GM21528 (cell line): ENCODE results near the gene CD59.
"Not testable (repeated sequence)": the region's sequence is repeated elsewhere in the genome, so short reads cannot be mapped to it uniquely, and the experiment has no call there.

Source experiments
- ATAC-seq: cut with Tn5 transposase; IDR thresholded peaks from one replicate; pipeline ENCODE4 v1.9.1; 2021; ENCODE audit warnings: mild to moderate bottlenecking, moderate library complexity; ENCODE audit not compliant: unreplicated experiment, low FRiP score

Gene CD59

DNA sequence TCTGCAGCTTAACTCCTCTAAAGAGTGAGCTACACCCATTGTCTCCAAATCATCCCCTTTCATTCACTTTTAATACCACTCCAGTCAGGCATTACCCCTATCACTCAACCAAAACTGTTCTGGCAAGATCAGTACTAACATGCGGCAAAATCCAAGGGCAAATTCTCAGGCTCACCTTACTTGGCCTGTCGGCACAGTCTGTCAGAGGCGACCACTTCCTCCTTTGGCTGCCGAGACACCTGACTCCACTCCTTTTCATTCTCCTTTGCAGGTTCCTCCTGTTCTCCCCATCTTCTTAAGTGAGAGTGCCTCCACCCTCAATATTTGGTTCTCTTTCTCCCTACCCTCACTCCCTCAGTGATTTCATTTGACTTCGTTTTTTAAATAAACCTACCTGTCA is 39.8 kb downstream of the CD59 start:
- ATAC-seq, result no peak

DNA sequence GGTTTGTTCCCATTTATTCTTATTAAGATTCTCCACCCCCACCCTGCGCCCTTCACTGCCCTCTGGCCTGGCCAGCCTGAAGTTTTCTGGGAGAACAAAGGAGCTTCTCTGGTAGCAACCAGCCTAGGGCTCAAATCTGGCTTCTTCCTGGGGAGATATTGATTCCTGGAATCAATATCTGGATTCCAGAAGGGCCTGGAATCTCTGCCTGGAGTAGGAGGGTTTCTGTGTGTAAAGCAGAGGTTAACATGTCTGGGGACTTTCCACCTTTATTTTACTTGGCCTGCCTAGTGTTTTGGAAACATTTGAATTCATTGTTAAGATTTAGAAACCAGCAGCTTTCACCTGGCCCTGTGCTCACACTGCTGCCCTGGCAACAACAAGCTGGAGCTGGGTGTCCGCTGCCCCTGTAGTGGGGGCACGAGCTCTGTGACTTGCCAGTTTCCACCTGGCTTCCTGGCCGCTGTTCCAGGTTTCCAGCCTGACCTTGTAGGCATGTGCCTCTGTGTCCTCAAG is 41.1 kb downstream of the CD59 start:
- no peak for ATAC-seq

DNA sequence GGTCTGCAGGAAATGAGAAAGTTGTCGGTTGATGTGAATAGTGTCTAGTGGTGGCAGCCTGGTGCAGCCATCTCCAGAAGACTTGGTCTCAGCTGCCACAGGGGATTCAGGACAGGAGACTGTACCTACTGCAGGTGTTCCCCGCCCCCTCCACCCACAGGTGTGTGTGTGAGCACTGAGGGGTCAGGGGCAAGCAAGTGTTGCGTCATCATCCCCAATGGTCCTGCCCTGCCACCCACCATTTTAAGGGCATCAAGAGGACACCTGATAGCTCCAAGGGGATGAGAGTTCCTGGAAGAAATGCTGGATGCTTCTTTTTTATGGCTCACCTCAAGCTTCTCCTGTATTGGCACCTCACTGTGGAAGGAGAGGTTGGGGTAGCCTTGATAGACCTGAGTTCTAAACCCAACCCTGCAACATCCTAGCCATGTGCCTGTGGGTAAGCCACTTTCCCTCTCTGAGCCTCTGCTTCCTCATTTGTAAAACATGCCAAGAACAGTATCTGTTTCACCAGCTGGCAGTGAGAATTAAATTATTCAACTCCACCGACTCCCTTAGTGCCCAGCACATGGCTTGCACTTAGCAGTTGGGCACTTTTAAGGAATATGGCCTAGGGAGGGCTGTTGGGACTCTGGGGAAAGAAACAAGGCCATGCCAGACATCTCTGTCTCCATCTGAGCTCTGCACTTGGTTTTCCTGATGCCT is 41.7 kb downstream of the CD59 start:
- no peak for ATAC-seq

DNA sequence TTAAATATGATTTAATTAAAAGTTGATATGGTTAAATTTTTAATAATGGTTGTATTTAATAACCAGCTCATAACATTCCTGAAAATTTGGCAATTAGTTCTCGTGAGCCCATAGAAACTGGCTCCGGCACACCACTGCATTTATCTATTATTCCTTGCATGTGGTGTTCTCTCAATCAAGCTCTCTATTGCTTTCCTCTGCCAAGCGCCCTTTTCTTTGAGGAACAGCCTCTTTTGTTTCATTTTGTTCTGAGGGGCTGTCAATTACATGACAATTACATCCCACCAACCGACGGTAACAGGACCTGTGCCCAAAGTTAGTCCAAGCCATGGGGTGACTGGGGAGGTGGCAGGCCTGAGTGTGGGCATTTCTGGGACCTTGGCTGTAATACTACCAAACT is 43.7 kb downstream of the CD59 start:
- no peak for ATAC-seq

DNA sequence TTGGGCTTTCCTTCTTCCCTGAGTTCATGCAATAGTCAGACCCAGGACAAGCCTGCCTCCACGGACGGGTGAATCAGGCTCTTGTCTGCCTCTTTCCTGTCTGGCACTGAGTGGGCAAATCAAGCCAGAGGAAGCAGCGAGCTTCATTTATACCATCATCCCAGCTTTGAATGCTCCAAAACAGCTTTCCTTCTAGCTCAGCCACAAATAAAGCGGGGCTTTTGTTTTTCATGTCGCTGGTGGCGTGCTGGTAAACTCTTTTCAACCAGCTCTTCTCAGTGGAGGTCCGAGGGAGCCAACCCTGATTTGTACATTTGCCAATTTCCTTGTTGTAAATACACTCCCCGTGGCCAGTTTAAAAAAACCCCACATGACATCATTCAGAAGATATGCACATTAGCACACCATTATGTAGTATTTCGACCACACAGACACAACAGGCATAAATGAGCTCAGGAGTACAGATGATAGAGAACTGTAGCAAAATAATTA is 44.2 kb downstream of the CD59 start:
- no peak for ATAC-seq

DNA sequence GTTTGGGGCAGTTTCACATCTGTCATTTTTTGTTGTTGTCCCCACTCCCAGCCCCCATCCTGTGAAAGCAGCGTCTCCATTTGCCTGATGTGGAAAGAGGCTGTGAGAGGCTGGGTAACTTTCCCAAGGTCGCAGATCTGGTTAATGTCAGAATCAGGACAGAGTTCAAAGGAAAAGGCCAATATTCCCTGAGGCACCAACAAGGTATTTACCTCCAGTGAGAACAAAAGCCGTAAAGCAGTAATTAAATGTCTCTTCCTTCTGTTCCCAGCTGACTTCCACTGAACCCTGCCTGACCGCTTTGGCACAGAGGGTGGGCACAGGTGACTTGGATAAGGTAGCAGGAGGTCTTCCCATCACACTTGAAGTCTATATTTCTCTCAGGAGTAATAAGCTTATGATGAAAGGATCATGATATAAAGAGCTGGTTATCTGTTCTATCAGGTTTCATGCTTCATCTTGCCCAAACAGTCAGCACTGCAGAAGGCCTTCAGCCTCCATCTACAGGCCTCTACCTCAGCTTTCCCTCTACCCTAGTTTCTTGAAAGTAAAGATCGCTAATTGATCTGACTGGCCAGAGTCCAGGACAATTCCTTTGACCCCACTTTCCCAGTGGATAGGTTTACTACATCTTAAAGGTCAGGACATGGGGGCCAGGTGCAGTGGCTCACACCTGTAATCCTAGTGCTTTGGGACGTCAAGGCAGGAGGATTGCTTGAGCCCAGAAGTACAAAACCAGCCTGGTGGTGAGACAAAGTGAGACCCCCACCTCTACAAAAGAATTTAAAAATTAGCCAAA is 45.0 kb downstream of the CD59 start:
- ATAC-seq, result no peak

DNA sequence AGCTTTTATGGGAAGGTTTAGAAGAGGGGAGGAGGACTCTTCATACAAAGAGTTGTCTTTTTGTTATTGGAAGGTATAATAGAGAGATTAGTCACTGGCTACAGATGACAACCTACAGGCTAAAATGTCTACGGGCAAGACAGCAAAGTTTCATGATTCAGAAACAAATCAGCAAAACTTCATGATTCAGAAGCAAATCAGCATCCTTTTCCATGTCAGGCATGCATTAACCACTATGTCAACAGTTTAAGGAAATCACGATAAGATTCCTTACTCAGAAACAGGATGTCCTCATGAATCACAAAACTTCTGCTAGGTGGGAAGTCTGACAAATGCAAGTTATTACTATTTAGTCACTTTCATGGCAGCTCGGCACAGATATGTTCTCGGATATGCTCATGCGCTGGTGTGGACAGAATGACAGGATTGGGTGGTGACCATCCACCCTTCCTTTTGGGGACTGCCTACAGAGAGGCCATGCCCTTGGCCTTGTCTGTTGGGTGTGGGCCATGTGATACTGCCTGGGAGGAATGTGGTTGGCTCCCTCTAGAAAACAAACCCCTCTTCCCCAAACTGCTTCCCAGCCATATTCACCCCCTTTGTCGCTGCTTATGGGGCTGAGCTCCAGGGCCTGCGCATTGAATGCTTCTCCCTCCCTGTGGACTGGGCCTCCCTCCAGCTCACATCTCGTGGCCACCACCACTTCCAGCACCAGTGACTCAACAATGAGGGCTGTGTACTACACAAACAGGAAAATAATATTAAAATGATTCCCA is 45.7 kb downstream of the CD59 start:
- no peak for ATAC-seq

DNA sequence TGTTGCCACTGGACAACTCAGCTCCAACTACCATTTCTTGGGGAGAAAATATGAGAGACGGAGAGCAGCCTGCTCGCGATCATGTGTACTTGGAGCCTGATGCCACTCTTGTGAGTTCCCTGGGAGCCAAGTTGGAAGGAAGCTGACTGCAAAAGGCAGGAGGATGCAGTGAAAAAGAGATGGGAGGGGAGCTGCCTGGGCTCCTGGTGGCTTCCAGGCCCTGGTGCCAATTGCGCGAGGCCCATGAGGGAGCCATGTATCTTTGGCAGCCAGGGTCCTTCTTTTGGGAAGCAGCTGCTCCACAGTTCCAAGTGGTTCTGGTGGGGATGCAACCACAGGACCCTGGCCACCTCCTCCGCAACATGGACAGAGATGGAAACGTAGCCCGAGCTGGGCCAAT is 46.7 kb downstream of the CD59 start:
- ATAC-seq, result no peak

DNA sequence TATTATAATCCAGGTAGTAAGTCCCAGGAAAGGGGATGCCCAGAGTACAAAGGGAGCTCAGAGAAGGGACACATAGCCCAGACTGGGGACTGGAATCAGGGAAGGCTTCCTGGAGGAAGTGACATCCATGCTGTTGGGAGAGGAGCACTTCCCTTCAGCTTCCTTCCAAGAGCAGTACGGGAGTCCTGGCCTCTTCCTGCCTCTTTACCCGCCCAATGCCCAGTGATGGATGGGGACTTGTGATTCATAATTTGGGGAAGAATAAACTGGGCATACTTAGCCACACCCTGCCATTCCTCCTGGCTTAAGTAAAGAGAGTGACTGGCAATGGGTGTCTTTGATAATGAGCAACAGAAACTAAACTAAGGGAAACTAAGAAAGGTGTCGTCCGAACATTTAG is 47.1 kb downstream of the CD59 start:
- ATAC-seq, result no peak

DNA sequence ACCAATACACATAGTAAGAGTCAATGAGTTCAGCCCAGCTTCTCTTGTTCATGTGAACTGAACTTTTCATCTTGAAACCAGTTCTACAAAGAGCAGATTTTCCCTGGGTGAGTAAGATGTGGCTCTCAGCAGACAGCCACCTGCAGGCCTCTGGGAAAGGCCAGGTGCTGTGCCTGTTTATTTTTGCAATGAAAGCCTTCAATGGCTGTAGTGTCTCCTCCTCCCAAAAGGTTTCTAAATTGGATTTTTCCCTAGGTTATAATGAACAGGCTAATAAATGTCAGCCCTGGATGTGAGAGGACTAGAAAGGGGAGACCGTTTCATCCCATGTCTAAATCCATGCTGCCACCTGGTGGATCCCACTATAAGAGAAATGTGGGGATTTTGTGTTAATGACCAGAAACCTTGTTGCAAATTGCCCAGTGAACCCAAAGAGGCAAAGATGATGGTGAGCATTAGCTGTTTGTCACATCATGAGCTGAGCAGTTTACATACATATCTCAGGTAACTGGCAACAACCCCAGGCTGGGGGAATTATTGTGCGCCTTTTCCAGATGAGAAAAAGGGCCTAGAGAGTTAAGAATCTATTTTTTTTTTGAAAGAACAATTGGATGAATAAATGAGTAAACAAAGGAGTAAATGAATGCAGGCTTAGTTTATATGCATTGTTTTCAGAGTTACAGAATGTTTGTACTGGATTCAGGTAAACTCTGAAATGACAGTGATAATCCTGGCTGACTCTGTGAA is 48.3 kb downstream of the CD59 start:
- no peak for ATAC-seq

DNA sequence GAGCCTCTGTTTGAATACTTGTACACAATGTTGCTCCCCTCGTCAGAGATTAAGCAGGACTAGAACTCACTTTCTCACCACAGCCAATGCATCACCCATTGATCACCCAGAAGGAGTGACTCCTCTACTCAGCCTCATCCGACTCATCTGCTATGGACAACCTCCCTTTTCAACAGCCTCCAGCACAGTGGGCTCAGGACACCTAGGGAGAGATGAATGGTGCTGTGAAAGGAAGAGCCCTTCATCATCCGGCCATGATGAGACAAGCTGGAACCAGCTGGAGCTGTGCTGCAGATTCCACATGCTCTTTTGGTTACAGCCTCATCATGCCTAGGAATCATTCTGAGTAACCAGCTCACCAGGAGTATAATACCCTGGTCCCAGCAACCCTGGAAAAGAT is 51.1 kb downstream of the CD59 start:
- no peak for ATAC-seq

DNA sequence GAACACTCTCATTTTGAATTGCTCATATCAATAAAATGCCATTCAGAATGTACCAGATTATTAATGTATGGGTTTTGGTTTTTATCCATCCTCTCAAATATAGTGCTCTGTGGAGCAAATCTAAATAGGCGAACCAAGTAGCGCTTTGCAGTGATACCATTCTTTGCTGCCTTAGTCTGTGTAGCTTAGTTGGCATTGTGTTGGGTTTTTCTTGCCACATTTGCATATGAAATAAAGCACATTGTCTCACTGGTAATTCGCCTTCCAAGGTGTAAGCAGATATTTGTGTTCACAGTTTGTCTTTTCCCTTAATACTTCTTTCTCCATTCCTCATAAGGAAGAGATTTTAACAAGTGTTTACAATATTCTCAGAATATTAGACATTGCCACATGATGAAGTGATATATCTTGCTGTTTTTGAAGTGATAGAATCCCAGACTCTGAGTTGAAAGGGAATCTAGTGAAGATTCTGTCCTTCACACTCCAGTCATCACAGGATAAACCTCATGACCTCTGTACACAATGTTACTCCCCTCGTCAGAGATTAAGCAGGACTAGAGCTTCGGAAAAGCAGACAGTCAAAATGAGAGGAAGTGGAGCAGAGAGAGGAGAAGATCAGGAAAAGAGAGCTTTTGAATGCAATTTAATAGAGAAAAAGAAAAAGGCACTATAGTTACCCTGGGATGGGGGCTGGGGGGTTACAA is 52.1 kb downstream of the CD59 start:
- no peak for ATAC-seq

DNA sequence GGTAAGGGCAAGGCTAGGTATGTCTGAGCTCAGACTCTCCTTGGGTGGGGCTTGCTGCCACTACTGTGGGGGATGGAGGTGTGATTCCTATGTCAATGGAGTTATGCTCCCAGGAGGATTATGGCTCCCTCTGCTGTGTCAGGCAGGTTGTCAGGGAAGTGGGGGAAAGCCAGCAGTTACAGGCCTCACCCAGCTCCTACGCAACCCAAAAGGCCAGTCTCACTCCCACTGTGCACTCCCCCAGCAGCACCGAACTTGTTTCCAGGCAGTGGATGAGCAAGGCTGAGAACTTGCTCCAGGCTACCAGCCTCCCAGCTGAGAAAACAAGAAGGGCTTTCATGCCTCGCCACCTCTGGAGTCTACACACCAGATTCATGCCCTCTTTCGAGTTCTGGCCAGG is 53.8 kb downstream of the CD59 start:
- ATAC-seq, result no peak

DNA sequence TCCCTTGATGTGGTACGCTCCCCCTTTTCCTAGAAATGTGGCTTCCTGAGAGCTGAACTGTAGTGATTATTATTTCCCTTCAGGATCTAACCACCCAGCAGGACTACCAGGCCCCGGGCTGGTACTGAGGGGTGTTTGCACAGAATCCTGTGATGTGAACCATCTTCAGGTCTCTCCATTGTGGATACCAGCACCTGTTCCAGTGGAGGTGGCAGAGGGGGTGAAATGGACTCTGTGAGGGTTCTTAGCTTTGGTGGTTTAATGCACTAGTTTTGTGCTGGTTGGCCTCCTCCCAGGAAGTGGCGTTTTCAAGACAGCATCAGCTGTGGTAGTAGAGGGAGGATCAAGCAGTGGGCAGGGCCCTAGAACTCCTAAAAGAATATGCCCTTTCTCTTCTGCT is 54.2 kb downstream of the CD59 start:
- ATAC-seq, result no peak

DNA sequence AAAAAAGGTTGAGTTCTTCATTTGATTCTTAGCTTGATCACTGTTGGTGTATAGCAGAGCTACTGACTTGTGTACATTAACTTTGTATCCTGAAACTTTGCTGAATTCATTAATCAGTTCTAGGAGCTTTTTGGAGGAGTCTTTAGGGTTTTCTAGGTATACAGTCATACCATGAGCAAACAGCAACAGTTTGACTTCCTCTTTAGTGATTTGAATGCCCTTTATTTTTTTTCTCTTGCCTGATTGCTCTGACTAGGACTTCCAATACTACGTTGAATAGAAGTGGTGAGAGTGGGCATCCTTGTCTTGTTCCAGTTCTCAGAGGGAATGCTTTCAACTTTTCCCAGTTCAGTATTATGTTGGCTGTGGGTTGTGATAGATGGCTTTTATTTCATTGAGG is 57.6 kb downstream of the CD59 start:
- ATAC-seq, result not testable (repeated sequence)

DNA sequence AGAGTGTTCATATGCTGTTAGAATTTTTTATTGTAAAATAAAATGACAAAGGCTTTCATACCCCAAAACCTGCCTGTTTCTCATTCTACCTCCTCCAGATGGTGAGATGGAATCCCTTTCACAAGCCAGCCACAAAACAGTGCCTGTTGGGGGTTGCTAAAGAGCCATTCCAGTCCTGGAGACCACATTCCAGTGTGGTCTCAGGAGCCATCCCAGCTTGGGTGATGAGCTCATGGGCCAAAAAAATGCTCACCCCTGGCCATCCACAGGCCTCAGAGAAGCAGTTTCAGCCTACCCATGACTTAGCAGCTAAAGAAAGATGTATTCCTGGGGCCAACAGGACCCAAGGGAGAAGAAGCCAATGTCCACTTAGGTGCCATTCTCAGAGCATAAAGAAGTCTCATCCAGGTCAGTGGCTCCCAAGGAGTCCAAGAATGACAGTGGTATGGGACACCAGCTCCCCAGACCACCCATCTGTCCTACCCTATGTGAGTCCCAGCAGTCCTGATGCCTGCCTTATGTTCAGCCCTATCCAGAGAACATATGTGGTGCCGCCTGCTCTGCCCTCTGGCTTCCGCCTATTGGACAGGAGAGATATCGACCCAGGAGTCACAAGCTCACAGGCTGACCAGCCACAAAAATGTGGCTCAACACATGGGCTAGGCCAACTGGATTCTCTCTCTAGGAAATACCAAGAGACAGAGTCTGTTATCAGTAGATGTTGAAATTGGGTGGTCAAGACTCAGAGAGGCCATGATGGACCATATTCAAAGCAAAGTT is 62.0 kb downstream of the CD59 start:
- no peak for ATAC-seq

DNA sequence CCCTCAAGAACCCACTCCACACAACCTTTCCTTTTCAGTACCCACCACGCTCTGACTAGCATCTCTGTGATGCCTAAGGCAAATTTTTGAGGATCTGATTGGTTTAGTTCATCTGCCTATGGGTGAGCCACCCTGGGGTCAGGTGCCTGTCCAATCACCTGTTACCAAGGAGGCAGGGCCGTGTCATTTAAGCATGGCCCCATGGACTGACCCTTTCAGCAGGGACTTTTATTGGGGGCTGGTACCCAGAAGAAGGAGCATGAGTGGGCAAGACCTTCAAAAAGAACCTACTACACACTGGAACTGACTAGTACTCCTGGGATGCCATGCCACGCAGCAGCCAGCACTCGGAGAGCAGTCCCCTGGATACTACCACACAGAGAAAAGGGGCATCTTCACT is 64.0 kb downstream of the CD59 start:
- ATAC-seq, result no peak

DNA sequence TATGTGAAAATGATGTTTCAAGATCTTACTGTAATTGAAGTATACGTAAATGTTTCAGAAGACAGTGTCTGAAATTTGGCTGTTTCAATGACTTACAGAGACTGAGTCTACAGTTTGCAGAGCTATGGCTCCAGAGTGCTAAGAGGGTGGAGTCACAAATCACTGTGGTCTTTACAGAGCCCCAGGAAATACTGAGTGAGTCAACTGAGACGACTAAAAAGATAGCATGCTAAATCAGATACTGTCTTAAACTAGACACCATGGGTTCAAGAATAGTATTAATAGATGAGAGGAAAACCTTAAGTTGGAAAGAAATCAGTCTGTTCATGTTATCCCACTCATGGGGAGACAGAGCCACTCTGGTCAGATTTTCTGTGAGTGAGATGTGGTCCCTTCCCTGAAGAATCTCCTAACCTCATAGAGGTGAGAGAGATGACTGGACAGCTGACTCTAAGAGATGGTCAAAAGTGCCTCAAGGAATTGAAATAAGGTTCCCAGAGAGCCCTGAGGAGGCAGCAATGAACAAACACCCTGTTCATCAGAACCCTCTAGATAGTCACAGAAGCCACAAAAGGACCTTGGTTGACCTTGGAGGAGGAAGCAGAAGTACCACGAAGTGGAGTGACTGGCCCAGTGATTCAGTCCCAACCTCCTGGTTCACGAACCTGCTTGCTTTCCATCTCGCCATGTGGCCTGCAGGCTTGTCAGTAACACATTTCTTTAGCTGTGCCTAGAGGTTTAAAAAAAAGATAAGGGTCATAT is 65.8 kb downstream of the CD59 start:
- no peak for ATAC-seq
